GM12872 (cell line): ENCODE measurements around the gene MSANTD1.

Source experiments
- TF ChIP-seq, protein P1 (sequence below): IDR thresholded peaks from 3 replicates; pipeline ENCODE4 v1.5.1; 2011; ENCODE audit warnings: low read depth, mild to moderate bottlenecking, low read length, moderate library complexity; ENCODE audit not compliant: insufficient read depth

Gene MSANTD1

DNA sequence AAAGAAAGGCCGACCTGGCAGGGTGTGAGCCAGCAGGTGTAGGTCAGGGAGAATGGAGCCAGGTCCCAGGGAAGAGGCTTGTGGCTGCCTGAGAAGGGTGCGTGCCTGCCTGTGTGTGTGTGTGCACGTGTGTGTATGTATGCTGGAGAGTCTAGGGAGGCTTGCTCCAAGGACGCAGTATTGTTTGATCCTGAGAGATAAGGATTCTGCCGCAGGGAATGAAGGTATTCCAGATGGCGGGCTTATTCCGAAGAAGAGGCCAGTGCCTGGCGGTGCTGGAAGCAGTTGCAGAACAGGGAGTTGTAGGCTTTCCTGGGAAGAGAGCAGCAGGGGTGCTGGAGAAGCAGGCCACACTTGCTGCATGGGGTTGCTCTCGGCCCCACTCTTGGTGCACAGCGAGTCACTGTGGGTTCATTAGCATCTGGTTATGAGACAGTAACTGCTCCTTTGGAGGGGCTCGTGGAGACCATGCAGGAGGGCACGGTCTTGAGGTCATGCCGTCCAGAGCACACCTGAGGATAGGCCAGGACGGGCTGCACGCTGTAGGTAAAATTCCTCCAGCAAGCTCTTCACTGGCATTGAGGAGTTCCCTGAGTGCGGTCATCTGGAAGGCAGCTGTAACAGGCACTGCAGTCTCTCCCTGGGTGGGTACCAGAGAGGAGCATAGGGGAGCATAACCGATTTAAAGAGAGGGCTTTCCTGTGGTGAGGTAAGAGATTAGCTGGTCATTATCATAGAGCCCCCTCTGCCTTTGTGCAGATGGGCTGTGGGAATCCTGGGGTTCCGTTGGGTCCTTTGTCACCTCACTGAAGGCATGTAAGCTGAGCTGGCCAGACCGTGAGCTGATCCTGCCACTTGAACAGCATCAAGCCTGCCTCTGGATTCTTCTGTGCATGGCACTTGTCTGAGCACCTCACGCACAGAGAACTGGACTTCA lies 29.9 kb upstream of the MSANTD1 start:
- TF ChIP-seq, protein P1, sequence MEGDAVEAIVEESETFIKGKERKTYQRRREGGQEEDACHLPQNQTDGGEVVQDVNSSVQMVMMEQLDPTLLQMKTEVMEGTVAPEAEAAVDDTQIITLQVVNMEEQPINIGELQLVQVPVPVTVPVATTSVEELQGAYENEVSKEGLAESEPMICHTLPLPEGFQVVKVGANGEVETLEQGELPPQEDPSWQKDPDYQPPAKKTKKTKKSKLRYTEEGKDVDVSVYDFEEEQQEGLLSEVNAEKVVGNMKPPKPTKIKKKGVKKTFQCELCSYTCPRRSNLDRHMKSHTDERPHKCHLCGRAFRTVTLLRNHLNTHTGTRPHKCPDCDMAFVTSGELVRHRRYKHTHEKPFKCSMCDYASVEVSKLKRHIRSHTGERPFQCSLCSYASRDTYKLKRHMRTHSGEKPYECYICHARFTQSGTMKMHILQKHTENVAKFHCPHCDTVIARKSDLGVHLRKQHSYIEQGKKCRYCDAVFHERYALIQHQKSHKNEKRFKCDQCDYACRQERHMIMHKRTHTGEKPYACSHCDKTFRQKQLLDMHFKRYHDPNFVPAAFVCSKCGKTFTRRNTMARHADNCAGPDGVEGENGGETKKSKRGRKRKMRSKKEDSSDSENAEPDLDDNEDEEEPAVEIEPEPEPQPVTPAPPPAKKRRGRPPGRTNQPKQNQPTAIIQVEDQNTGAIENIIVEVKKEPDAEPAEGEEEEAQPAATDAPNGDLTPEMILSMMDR = no peak

DNA sequence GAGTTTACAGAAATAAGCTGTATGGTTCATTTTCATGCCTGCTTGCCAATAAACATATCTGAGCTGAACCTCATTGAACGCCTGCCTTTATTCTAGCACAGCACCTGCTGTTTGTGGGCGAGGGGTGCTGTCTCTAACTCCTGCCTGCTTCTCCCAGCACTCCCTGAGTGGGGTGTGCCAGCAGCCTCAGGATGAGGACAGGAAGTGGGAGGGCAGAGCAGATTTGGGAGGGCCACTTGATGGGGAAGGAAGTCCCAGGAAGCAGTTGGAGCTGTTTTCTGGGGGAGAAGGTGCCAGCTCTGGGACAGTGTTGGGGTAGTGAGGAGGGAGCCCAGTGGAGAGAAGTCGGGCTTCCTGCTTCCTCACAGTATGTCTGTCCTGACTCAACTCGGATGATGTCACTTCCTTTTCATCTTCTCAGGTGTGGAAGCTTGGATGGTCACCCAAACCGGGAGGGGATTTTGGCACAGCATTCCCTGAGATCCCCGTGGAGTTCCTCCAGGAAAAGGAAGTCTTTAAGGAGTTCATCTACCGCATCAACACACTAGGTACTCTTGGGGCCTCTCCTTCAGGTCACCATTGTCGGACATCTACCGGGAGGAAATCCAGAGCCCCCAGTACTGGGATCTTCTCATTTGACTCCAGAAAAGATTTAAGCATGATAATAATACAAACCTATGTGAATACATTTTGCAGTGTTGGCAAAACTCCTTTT lies 29.0 kb upstream of the MSANTD1 start:
- TF ChIP-seq, protein P1 = no peak

DNA sequence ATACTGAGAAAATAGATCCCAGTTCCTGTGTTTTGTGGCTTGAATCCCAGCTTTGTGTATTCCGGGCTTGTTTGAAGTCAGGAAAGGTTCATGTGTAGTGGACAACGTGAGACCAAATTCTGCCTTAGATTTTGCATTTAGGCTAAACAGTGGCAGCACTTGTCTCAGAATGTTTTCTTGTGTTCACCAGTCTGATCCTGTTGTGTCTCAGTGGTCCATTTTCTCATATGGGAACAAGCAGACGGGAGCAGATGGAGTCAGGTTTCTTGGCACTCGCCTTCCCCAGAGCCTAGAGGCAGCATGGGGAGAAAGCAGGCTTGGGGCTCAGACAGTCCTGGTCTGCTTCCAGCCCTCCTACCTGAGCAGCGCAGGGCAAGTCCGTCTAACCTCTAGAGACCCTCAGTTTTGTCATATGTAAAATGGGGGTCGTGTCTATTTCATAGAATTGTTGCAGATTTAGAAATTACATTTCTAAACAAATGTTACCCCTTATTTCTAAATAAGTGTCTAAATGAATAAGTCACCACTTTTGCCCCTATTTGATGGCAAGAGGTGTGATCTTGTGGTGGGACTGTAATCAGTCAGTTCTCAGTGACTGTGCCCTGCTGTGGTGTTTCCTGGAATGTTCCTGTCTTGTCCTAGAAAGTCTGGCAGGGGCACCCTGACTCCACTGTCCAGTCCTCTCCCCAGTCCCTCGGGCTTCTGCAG lies 28.3 kb upstream of the MSANTD1 start:
- TF ChIP-seq, protein P1 = no peak

DNA sequence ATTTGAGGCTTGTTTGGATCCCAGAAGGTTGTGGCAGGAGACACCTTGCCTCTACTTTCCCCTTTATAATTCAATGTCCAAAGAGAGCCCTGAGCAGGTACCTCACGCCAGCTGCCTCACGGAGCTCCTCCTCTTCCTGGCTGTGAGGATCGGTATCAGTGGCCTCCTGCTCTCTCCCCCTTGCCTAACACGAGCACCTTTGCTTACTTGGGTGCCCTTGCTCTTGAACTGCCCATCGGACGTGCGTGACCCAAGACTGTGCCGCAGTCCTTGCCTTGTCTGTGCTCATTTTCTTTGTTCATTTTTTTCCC lies 27.8 kb upstream of the MSANTD1 start:
- TF ChIP-seq, protein P1 = no peak

DNA sequence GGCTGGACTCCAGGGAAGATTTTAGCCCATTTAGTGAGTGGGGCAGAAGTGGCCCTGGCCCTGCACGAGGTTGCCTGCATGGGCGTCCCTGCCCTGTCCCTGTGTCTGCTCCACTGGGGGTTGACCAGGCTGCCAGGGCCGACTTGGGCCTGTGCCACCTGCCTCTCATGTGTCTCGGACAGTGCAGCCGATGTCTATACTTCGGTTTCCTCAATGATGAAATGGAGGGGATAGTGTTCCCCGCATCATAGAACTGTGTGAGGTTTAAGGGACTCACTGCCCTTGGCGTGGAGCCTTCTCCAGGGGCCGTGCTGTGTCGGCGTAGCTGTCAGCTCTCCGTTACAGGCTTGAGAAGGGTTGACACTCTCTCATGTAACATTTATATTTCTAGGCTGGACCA lies 27.0 kb upstream of the MSANTD1 start:
- TF ChIP-seq, protein P1 = no peak

DNA sequence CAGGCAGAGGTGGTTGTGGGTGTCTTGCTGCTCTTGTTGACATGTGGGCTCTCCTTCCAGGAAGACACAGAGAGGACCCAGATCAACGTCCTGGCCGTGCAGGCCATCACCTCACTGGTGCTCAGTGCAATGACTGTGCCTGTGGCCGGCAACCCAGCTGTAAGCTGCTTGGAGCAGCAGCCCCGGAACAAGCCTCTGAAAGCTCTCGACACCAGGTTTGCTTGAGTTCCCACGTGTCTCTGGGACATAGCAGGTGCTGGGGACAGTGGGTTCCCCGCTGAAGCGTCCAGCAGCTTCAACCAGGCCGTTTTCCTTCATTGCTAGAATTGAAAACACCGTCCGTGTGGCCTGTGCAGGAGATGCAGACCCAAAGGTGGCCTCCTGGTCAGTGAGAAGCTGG lies 25.6 kb upstream of the MSANTD1 start:
- TF ChIP-seq, protein P1 = no peak
